Ishikawa (cell line): ENCODE data around the gene ZC3H12C.

Source experiments
- CREB1 ChIP-seq: IDR thresholded peaks from 2 replicates; pipeline ENCODE4 v1.6.1; 2012; ENCODE audit warnings: low read depth
- EP300 ChIP-seq: IDR thresholded peaks from 2 replicates; pipeline ENCODE4 v1.6.1; 2012; ENCODE audit warnings: borderline replicate concordance
- FOXM1 ChIP-seq: IDR thresholded peaks from 2 replicates; pipeline ENCODE4 v1.6.1; 2012; ENCODE audit warnings: low read depth, borderline replicate concordance
- NFIC ChIP-seq: IDR thresholded peaks from 2 replicates; pipeline ENCODE4 v1.6.1; 2012
- RAD21 ChIP-seq: IDR thresholded peaks from 2 replicates; pipeline ENCODE4 v1.6.1; 2012; ENCODE audit warnings: low read depth
- USF1 ChIP-seq: IDR thresholded peaks from 2 replicates; pipeline ENCODE4 v1.6.1; 2012
- TF ChIP-seq, protein P1 (sequence below): IDR thresholded peaks from 2 replicates; pipeline ENCODE4 v1.6.1; 2012; ENCODE audit warnings: low read depth, mild to moderate bottlenecking

DNA sequence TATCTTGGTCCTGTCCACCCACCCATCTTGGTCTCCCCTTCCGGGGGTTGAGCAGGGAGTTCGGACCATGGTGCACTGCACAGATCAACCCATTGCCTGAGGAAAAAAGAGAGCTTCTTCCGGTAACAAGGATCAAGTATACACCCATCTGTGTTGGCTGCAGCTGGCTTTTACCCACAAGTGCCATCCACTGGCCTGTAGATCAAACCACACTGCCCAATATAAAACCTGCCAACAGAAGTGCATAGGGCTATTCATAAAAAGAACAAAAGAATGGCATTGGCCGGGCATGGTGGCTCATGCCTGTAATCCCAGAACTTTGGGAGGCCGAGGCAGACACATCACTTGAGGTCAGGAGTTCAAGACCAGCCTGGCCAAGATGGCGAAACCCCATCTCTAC lies 94.5 kb downstream of the ZC3H12C start:
- no peak for TF ChIP-seq NFIC
- TF ChIP-seq FOXM1, result no peak
- no peak for TF ChIP-seq CREB1
- no peak for TF ChIP-seq EP300
- no peak for TF ChIP-seq RAD21
- TF ChIP-seq, protein P1, sequence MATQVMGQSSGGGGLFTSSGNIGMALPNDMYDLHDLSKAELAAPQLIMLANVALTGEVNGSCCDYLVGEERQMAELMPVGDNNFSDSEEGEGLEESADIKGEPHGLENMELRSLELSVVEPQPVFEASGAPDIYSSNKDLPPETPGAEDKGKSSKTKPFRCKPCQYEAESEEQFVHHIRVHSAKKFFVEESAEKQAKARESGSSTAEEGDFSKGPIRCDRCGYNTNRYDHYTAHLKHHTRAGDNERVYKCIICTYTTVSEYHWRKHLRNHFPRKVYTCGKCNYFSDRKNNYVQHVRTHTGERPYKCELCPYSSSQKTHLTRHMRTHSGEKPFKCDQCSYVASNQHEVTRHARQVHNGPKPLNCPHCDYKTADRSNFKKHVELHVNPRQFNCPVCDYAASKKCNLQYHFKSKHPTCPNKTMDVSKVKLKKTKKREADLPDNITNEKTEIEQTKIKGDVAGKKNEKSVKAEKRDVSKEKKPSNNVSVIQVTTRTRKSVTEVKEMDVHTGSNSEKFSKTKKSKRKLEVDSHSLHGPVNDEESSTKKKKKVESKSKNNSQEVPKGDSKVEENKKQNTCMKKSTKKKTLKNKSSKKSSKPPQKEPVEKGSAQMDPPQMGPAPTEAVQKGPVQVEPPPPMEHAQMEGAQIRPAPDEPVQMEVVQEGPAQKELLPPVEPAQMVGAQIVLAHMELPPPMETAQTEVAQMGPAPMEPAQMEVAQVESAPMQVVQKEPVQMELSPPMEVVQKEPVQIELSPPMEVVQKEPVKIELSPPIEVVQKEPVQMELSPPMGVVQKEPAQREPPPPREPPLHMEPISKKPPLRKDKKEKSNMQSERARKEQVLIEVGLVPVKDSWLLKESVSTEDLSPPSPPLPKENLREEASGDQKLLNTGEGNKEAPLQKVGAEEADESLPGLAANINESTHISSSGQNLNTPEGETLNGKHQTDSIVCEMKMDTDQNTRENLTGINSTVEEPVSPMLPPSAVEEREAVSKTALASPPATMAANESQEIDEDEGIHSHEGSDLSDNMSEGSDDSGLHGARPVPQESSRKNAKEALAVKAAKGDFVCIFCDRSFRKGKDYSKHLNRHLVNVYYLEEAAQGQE, result no peak
- no peak for TF ChIP-seq USF1
